ENCODE measurements around the gene THRAP3.

THRAP3 gene

DNA sequence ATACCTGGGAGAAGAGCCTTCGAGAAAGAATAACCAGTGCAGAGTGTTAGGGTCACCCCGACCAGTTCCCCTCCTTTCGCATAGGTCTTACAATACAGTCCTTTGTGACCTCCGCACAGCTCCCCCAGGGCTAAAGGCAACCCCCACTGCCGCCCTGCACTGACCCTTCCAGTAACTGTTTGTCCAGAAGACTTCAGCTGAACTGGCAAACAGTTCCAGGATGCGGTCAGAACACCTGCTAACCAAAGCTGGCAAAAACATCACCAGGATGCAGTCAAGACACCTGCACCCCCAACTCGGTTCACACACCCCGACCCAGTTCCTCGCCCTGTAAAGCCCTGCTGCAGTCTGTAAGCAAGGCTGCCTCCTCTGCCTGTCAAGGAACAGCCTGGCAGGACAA lies 105.6 kb downstream of the THRAP3 start:
- no peak for DNase-seq

DNA sequence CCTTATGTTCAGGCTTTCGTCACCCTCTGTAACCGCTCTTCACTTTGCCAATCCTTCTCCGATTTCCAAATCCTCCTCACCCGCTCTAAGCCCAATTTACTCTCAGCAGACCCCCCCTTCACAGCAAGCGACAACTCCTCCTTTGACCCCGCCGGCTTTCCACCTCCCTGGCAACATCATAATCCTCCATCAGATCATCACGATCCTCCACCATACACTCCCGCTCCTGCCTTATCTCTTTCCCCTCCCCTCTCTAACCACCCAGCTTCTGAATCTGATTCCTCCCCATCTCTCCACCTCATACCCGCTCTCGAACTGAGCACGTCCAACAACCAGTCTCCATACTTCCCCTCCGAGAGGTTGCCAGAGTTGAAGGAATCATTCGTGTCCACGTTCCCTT lies 106.7 kb downstream of the THRAP3 start:
- DNase-seq = no peak

DNA sequence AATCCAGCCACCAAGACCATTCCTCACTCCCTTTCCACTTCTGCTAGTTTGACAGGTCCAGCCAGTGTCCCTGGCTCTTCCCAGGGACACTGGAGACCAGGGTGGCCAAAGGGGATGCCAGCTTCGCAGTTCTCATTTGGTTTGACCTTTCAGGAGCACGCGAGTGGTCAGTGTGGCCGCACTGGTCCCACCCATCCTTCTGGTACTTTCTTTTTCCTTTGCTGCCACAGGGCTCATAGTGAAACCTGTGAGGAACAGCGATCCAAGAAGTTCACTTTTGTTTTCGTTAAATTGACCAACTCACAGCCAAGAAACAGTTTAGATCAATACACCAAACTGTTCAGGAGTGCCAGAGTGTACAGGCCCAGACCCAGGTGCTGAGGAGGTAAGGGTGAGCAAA lies 113.6 kb downstream of the THRAP3 start:
- no peak for DNase-seq

DNA sequence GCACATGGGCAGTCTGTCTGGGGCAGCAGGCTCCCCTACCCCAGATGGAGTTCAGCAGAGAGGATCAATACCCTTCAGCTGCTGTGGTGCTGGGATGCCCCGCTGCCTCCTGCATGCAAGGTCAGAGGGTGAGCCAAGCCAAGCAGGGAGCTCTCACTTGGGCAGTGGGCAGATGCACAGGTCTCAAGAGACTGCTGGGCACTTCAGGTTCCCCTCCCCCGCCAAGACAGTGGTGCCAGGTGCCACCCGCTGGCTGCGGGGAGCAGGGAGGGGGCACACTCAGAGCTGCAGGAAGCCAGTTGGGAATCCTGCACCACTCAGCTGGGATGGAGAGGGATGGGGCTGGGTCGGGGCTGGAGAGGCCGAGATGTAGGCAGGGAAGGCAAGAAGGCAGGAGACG lies 115.0 kb downstream of the THRAP3 start:
- DNase-seq = no peak

DNA sequence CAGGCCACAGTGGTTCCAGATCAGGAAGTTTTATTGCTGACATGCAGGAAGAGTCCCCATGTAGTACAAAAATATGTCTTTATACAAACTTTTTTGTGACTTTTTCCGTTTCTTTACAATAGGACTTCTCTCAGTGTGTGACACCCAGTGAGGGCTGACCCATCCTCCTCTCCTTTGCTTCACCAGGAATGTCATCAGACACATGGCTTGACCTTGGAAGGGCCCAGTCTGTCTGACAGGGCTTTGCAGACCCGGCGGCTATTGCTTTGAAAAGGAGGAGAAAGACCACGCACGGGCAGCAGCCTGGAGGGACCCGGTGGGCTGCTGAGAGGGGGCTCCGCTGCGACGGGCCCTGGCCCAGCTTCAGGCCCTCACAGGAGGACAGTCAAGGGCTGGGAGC lies 115.4 kb downstream of the THRAP3 start:
- DNase-seq = no peak

DNA sequence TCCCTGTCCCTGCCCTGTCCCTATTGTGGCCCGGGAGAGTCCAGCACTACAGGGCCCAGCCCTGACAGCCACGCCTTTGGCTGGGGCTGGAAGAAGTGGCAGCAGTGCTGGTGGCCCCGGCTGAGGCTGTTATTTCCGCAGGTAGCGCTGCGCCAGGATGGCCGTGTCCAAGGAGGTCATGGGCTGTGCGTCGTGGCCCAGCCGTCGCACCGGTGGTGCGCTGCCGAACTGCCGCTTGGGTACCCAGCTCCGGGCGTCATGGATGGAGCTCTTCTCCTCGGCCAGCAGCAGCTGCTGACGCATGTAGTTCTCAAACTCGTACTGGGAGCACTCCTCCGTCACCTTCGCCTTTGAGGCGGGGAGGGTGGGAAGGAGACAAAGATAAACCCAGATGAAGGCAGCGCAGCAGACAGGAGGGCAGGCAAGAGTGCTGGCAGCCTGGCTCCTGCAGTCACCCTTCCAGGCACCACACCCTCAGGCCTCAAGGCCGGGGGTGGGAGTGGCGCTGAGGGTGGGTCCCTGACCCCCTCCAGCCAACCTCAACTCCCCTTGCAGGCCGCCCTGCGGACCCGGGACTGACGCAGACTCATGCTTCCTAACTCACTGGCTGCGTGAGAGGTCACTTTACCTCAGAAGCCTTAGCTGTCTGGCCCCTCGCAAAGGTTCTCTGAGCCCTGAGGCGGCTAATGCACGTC lies 117.5 kb downstream of the THRAP3 start:
- DNase-seq = no peak

DNA sequence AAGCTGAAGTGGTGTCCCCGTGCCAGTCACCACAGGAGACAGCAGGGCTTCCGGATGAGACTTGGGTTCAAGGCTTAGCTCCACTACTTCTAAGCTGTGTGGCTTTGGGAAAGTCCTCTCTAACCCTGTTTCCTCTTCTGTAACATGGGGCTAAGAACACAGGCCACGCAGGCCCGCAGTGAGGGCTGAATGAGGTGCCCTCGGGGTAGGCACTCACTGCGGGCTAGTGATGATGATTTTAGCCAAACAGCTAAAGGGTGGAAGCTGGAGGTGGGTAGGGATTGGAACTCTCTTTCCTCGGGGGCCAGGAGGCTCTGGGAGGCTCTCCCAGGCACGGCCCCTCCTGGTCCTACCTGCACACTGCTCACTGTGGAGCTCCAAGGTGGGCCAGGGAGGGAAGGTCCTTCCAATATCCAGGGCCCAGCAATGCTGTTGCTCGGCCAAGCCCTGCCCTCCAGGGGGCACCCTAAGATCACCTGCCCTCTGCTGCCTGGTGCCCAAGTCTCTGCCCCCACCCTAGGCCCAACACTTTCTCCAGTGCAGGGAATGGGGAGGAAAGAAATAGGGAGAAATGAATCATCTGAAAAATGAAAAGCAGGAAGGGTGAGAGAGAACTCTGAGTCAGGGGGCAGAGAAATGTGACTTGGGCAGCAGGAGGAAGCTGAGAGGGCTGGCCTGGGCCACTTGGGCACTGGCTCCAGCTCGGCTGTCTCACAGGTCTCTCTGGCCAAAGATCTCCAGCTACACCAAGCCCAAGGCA lies 118.4 kb downstream of the THRAP3 start:
- DNase-seq = no peak

DNA sequence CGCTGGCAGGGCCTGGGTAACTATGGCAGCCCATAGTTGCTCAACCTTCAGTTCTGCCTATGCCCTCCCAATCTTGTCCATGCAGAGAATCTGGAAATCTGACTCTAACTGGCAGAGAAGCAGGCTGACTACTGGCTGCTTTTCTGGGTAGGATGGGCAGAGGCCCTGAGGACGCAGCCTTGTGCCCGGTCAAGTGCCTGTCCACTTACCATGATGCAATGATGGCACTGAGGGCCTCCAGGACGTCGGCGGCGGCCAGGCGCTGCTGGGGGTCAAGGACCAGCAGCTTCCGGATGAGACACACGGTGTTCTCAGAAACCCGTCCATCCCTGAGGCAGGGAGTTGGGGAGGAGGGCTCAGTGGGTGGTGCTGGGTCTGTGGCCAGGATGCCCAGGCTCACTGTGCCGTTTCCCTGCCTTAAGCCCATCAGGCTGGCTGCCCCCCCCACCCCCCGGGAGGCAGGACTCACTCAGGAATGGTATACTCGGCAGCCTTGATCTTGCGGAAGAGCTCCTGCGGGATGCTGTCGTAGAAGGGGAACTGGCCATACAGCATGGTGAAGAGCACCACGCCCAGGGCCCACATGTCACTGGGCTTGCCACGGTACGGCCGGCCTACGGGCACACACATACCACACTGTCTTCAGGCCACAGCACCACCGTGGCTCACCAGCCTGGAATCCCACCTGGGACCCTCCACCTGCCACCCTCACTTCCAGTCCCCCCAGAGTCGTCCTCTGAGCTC lies 119.6 kb downstream of the THRAP3 start:
- no peak for DNase-seq

DNA sequence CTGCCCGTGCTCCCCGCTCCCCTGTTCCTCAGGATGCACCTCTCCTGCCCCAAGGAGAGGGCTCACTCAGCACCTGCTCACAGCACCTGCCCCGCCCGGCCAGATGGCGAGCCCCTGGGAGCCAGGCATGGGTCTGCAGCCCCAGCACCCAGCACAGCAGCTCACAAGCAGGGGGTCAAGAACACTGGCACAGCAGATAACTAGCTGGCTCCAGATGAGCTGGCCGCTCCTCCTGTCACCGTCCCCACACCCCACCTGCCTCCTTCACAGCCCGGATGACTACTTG lies 120.1 kb downstream of the THRAP3 start:
- DNase-seq = no peak

DNA sequence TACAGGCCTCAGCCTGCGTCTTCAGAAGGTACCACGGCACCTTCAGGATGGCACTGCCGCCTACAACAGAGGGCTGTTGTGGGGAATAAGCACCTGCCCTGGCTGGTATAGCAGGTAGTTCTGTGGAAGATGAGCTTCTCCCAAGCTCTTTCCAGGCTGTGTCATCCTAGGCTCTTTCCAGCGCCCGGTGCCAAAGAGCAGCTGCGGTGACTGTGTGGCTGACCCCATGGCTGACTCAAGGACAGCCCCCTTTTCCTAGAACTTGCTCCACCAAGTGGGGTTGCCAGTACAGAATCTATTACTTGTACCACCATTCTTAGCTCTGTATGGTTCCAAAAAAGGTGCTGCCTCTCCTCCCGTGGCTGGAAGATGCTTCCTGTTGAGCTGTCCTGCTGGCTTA lies 121.1 kb downstream of the THRAP3 start:
- DNase-seq = no peak

DNA sequence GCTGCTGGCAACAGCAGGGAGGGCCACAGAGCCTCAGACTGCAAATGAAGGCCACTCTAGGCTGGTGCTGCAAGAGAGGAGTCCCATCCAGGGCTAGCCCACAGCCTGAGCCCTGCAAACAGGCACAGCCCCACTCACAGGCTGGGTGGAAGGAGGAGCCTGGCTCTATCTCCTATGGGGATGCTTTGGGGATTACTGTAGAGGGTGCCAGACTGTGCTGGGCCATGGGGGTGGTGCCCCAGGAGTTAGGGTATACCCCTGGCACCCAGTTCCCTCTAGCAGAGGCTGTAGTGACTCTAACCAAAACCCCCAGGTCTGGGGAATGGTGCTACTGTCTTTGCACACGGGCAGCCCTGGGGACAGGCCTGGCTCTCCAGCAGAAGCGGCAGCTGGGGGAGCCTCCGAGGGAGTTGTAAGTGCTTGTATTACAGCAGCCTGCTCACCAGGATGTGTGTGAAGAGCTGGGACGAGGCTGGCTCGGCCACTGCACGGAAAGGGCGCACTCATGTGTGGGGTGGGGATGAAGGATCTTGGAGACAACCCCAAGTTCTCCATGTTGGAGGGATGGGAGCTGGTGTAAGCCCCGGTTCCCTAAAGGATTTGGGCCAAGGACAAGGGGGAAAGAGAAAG lies 122.6 kb downstream of the THRAP3 start:
- no peak for DNase-seq

DNA sequence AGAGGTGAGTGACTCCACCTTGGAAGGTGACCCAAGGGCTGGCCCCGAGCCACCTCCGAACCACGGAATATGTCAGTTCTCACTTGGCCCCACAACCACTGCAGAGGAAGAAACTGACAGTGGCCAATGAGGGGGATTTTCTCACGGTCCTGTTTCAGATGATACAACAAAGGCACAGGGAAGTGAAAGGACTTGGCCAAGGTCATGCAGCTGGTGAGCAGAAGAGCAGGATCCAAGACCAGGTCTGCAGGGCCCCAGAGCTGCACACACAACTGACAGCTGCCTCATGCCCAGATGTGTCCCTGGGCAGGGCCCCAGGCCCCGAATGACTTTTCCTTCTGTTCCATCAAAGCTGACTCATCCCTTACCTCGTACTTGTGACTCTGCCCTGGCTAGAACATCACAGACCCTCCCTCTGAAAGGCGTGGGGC lies 125.0 kb downstream of the THRAP3 start:
- no peak for DNase-seq

DNA sequence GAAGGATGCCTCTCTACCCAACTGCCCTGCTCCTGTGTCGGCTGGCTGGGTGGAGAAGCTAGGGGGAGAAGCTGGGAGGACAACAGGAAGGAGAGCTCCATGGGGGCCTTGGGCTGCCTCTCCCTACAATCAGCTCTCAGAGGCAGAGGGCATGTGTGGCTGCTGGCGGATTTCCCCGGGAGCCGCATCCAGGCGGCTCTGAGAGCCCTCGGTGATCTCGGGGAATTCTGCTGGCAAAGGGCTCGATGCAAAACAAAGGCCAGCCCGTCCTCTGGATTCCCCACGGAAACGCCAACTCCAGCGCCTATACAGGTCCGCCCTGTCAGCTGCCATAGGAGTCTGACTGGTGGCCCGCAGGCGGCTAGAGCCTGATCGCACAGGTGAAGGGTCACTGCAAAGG lies 125.6 kb downstream of the THRAP3 start:
- DNase-seq = no peak

DNA sequence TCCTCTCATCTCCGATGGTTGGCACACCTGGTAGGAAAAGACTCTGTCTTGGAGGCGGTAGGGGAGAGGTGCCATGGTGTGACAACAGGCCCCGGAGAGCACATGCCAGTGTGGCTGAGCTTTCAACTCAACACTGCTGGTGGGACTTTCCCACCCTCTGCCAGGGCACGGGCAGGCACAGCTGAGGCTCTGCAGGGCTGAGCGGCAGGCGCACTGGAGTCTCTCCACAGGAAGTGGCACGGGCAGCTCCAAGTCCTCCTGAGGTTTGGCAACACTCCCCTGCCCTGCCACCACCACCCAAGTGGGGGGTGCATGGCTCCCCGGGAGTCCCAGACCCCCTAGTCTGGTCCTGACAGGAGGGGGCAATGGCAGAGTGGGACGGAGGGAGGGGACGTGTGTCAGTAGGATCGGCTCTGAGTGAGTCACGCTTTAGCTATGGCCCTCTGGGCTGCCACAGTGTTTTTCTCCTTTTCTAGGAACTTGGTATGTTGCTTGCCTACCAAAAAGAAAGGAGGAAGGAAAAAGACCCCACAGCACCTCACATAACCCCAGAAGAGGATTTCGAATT lies 126.5 kb downstream of the THRAP3 start:
- no peak for DNase-seq

DNA sequence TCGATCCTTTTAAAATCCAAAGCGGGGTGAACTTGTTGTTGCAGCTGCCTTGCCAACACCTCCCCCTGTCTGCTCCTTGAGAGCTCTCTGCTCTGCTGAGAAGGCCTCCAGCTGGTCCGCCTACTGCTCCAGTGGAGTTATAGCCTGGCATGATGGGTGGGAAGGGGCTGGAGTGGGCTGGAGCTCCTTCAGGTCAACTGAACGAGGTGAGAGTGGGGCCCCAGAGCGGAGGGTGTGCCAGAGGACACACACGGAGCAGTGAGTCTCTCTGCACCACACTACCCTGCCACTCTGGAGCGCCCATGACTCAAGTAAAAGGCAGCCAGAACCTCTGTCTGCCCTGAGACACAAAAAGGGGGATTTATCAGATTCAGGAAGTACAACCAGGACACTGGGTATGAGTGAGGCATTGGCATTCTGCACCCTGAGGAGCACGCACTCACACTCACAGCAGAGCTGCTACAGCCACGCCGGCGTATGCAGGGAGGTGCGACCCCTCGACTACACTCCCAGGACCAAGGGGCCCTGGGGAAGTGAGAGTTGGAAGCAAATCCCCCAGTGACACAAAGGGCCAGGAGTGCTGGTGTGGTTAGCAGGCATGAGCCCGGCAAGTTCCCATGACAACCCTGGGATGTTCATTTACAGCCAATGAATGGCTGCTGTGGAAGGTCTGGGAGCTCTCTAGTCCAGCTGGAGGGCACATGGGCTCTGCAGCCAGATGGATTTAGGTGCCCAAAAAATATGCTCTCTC lies 127.2 kb downstream of the THRAP3 start:
- DNase-seq = peak; percentile 77

DNA sequence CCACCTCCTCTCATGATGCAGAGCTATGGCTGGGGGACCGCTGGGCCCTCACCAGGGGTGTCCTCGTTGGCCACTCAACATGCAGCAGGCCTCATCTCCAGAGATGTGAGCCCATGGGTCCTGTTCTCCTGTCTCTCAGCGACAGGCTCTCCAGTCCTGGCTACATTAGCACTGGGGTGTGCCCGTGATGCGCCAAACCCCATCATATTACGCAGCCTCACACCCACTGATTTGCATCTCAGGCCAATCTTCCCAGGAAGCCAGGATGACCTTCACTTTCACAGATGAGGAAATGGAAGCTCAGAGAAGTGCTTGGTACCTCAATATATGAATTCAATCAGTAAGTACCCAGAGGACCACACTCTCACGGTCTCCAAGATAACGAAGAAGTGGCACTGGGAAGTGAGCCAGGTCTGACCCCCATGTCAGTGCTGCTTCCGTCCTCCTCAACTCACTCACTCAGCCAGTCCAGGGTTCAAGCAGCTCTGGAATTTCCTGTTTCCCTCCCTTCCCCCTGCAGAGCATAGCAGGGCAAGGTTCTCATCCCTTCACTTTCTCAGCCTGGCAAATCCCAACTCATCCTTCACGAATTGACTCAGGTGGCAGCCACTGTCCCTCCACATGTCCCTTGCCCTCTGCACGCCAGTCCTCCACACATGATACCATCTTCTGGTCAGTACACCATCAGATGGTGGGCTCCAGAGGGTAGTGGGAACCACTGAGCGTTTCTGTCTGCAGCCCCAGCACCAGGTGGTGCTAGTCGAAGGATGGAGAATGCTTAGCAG lies 128.1 kb downstream of the THRAP3 start:
- no peak for DNase-seq

DNA sequence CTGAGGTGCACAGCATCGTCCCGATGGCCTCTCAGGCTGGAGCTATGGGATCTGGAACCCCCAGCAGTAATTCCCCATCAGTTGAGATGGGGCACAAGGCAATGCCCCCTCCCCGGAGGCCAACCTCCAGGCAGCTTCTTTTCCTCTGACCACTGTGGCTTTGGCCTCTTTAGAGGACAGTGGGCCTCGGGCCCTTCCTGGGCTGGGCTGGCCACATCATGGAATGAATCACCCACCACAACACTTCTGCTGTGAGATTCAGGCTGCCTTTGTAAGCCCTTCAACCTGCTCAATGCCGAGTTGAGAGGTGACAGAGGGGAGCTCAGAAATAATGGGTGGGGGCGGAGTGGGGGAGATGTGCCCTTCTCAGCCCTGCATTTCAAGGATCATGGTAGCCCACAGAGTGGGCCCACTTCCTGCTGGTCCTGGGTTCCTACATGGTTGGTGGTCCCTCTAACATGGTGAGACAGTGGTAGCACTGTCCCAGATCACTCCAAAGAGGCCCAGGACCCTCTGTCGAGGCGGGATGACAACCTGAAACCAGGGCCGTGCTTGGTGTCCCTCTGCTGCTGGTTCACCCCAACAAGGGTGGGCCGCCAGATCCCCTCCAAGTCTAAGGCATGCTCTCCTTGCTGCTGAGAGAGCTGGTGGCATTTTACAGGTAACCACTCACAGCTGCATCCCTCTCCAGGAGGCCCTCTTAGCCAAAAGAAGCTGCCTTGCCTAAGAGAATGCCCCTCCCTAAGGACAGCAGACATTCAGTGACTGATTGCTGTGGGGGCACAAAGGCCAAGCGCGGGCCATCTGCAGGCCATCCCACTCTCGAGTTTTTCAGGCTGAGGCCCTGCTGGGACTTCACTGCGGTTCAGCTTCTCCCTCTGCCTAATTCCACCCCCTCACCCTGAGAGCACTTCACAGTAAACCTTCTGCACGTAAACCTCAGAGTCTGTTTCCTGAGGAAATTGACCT lies 129.0 kb downstream of the THRAP3 start:
- DNase-seq = no peak

DNA sequence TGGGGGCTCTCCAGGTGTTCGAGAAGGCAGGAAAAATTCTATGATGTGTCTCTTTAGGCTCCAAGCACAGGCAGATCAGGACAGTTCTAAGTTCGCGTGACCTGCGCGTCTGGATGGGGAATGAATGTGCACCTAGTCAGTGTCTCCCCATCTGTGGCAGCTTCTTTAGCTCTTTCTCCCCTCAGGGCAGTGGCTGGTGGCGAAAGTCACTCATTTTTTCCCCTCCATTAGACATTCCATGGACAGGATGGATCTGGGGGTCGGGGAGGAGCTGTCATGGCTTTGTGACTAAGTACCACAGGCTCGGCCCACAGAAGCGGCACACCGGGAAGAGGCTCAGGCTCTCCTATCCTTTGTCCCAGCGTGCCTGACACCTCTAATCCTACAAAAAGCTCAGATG lies 130.2 kb downstream of the THRAP3 start:
- DNase-seq = no peak
